Uterus (tissue), 4 donors: ENCODE results near the gene THOC6. TPM values are rescaled to one million over a fixed set of nuclear protein-coding genes. Genes with fewer than 3 reads are reported as not detected.

Experiments
- DNase-seq, 2 donors: peaks; one replicate each; pipeline ENCODE4 v3.0.0-alpha.2; 2019 to 2020
- H3K27ac ChIP-seq, 2 donors: fragments of 200-600 bp; sonication (generic); 1 replicate in 1 of 2; 2 replicates in 1 of 2; pipeline ENCODE4 v1.5.1; 2016 to 2018
- H3K27me3 ChIP-seq, 2 donors: fragments of 200-600 bp; sonication (generic); one replicate each; pipeline ENCODE4 v1.5.1; 2018 to 2019; ENCODE audit warnings: control low read depth in 1 of 2
- H3K36me3 ChIP-seq, 2 donors: fragments of 200-600 bp; sonication (generic); one replicate each; pipeline ENCODE4 v1.5.1; 2019; ENCODE audit warnings: control low read depth in 1 of 2
- H3K4me1 ChIP-seq, 2 donors: fragments of 200-600 bp; sonication (generic); one replicate each; pipeline ENCODE4 v1.5.1; 2018 to 2019; ENCODE audit warnings: control low read depth in 1 of 2
- H3K4me3 ChIP-seq, 2 donors: fragments of 200-600 bp; sonication (generic); 1 replicate in 1 of 2; 2 replicates in 1 of 2; pipeline ENCODE4 v1.5.1; 2018 to 2019; ENCODE audit warnings: mild to moderate bottlenecking in 1 of 2
- H3K9me3 ChIP-seq, 2 donors: fragments of 200-600 bp; sonication (generic); one replicate each; pipeline ENCODE4 v1.5.1; 2019; ENCODE audit warnings: control low read depth in 1 of 2
- CTCF ChIP-seq, 4 experiments: fragments of 200-600 bp in 2 of 4; fragments of 450-650 bp in 2 of 4; sonication (generic) in 2 of 4; IDR thresholded peaks; one replicate each; pipeline ENCODE4 v1.5.1; 2016 to 2019; ENCODE audit warnings: antibody characterized with exemption in 4 of 4, mild to moderate bottlenecking in 2 of 4, moderate library complexity in 1 of 4
- POLR2A ChIP-seq, 2 donors: fragments of 450-650 bp; IDR thresholded peaks; one replicate each; pipeline ENCODE4 v1.6.1; 2016; ENCODE audit warnings: antibody characterized with exemption in 2 of 2, mild to moderate bottlenecking in 1 of 2, moderate library complexity in 1 of 2
- intact Hi-C: fragments of 100-400 bp; cut with DNase I; formaldehyde crosslinking; loops from one replicate; pipeline ENCODE4 v1.15.1; 2023; ENCODE audit warnings: low total_unique reads
- total RNA-seq, 4 donors: library from RNA; depleted of rRNA in 3 of 4; stranded (reverse); fragments of >200 nt in 3 of 4; gene quantifications; one replicate each; pipeline versions ENCODE4 v1.1.0 to v1.2.4, GENCODE V29; 2014 to 2023
- donor health status: DM: yes; HTN: yes; CAD: no.

The THOC6 gene
- total RNA-seq, 4 donors from 2014 or later, result 3.8 to 29.0 (median 22.3) TPM

- H3K27me3 ChIP-seq, result peaks cover 5 to 12% of the 10 kb centered on the region in 2 donors
- H3K27ac ChIP-seq, result no peak overlapping the region
- intact Hi-C loops, result no loop called here
- no peaks in the 10 kb centered on the region for H3K9me3 ChIP-seq
- TF ChIP-seq POLR2A (IDR thresholded peaks at IDR 0.05) (no peak), CTCF (IDR thresholded peaks at IDR 0.05) (no peak)
- no peak overlapping the region for H3K4me3 ChIP-seq
- peaks cover 0 to 26% of the 10 kb centered on the region in 2 donors for H3K4me1 ChIP-seq
- H3K36me3 ChIP-seq, result no peaks in the 10 kb centered on the region
- DNase-seq, result no peak
Measured at GRCh38 chr16:3026609-3027488, 3.0 kb downstream of the THOC6 start.

- intact Hi-C loops, result no loop called here
- no peak for DNase-seq
- Histone ChIP-seq H3K9me3 (no peaks in the 10 kb centered on the region), H3K27ac (no peak overlapping the region), H3K4me1 (peaks cover 0 to 23% of the 10 kb centered on the region in 2 donors), H3K4me3 (no peak overlapping the region), H3K36me3 (no peaks in the 10 kb centered on the region), H3K27me3 (peaks cover 5 to 12% of the 10 kb centered on the region in 2 donors)
- TF ChIP-seq POLR2A (IDR thresholded peaks at IDR 0.05) (no peak), CTCF (IDR thresholded peaks at IDR 0.05) (no peak)
Measured at GRCh38 chr16:3027489-3027795, 3.6 kb downstream of the THOC6 start.

- H3K36me3 ChIP-seq, result no peaks in the 10 kb centered on the region
- DNase-seq, result peak; percentile 54
- peaks cover 5 to 12% of the 10 kb centered on the region in 2 donors for H3K27me3 ChIP-seq
- intact Hi-C loops, result no loop called here
- H3K9me3 ChIP-seq, result no peaks in the 10 kb centered on the region
- peaks cover 0 to 16% of the 10 kb centered on the region in 2 donors for H3K4me1 ChIP-seq
- H3K27ac ChIP-seq, result no peak overlapping the region
- H3K4me3 ChIP-seq, result no peak overlapping the region
- peak; percentile 51 to 64 (median 56) for TF ChIP-seq CTCF (IDR thresholded peaks at IDR 0.05)
- no peak for TF ChIP-seq POLR2A (IDR thresholded peaks at IDR 0.05)
Measured at GRCh38 chr16:3027983-3028715, 4.3 kb downstream of the THOC6 start.

- Histone ChIP-seq H3K27me3 (peaks cover 5 to 12% of the 10 kb centered on the region in 2 donors), H3K4me3 (no peak overlapping the region)
Measured at GRCh38 chr16:3028716-3029319, 5.0 kb downstream of the THOC6 start.

More at GRCh38 chr16:3028716-3029319, 5.0 kb downstream of the THOC6 start:
- TF ChIP-seq POLR2A (IDR thresholded peaks at IDR 0.05), result no peak
- TF ChIP-seq CTCF (IDR thresholded peaks at IDR 0.05), result no peak
- H3K36me3 ChIP-seq, result no peaks in the 10 kb centered on the region
- intact Hi-C loops, result no loop called here
- peaks cover 0 to 10% of the 10 kb centered on the region in 2 donors for H3K4me1 ChIP-seq
- H3K27ac ChIP-seq, result no peak overlapping the region
- no peak for DNase-seq
- H3K9me3 ChIP-seq, result no peaks in the 10 kb centered on the region
